Body of pancreas (tissue), 4 donors: ENCODE results near the gene THEMIS. TPM values are rescaled to one million over a fixed set of nuclear protein-coding genes. Genes with fewer than 3 reads are reported as not detected.

ENCODE experiments used
- ATAC-seq: fragments of 150-250 bp; one replicate; pipeline ENCODE4 v1.9.1; 2016
- DNase-seq, 4 donors: peaks; one replicate each; pipeline ENCODE4 v3.0.0-alpha.2; 2019
- H3K27ac ChIP-seq, 4 donors: fragments of 200-600 bp; sonication (generic); 1 replicate in 3 of 4; 2 replicates in 1 of 4; pipeline versions ENCODE4 v1.5.1 to v1.6.1; 2016 to 2019; ENCODE audit warnings: mild to moderate bottlenecking in 1 of 4, mixed read lengths in 1 of 4, moderate library complexity in 1 of 4
- H3K27me3 ChIP-seq, 2 donors: fragments of 200-600 bp; sonication (generic); one replicate each; pipeline ENCODE4 v1.6.0; 2016; ENCODE audit warnings: mild to moderate bottlenecking in 1 of 2
- H3K36me3 ChIP-seq, 2 donors: fragments of 200-600 bp; sonication (generic); replicated peaks in 1 of 2; 2 replicates each; pipeline ENCODE4 v1.5.1; 2016; ENCODE audit warnings: low read depth in 2 of 2; ENCODE audit not compliant: insufficient read depth in 1 of 2
- H3K4me1 ChIP-seq: fragments of 200-600 bp; sonication (generic); one replicate; pipeline ENCODE4 v1.6.0; 2016
- H3K4me3 ChIP-seq, 2 donors: fragments of 200-600 bp; sonication (generic); 1 replicate in 1 of 2; 2 replicates in 1 of 2; pipeline ENCODE4 v1.5.1; 2016 to 2019
- H3K9me3 ChIP-seq, 3 donors: fragments of 200-600 bp; sonication (generic); 1 replicate in 2 of 3; 2 replicates in 1 of 3; pipeline ENCODE4 v1.5.1; 2016
- CTCF ChIP-seq, 7 experiments: fragments of 450-650 bp in 4 of 7; fragments of 200-600 bp in 3 of 7; sonication (generic) in 3 of 7; IDR thresholded peaks; one replicate each; pipeline ENCODE4 v1.5.1; 2016 to 2019; ENCODE audit warnings: antibody characterized with exemption in 7 of 7
- POLR2A ChIP-seq, 3 donors: fragments of 450-650 bp; IDR thresholded peaks; one replicate each; pipeline ENCODE4 v1.6.1; 2016; ENCODE audit warnings: antibody characterized with exemption in 3 of 3, mild to moderate bottlenecking in 2 of 3
- WGBS, 2 donors: methylation state at CpG; one replicate each; pipeline ENCODE4 v1.1.5; 2017; 5-methylcytosine and 5-hydroxymethylcytosine counted together
- intact Hi-C: fragments of 100-400 bp; cut with DNase I; formaldehyde crosslinking; loops from one replicate; pipeline ENCODE4 v1.15.1; 2023
- total RNA-seq, 2 donors: library from RNA; depleted of rRNA; stranded (reverse); fragments of >200 nt; gene quantifications; one replicate each; pipeline ENCODE4 v1.1.0, GENCODE V29; 2016

Gene THEMIS
- total RNA-seq, 2 donors from 2014 or later, result 0.52 to 0.66 TPM

- no peak for DNase-seq
- ATAC-seq, result peak; percentile 48
- H3K36me3 ChIP-seq, result no peaks in the 10 kb centered on the region
- no peaks in the 10 kb centered on the region for H3K27me3 ChIP-seq
- no peaks in the 10 kb centered on the region for H3K4me1 ChIP-seq
- no peak overlapping the region for H3K4me3 ChIP-seq
- intact Hi-C loops, result no loop called here
- 5 to 11% methylated on average over 3 of the region's 3 CpGs for WGBS, 2 donors
- no peaks in the 10 kb centered on the region for H3K9me3 ChIP-seq
- H3K27ac ChIP-seq, result peak overlapping the region in 2 of 4 donors; percentile 15 to 32
- TF ChIP-seq CTCF (IDR thresholded peaks at IDR 0.05) (no peak), POLR2A (IDR thresholded peaks at IDR 0.05) (no peak)
Observed at GRCh38 chr6:127939442-127940066, 38.7 kb upstream of the THEMIS start.

GRCh38 chr6:127938701-127939100 is 37.8 kb upstream of the THEMIS start:
- Histone ChIP-seq H3K36me3 (no peaks in the 10 kb centered on the region), H3K4me3 (no peak overlapping the region), H3K27ac (no peak overlapping the region), H3K27me3 (no peaks in the 10 kb centered on the region), H3K9me3 (no peaks in the 10 kb centered on the region), H3K4me1 (no peaks in the 10 kb centered on the region)
- DNase-seq, result no peak
- intact Hi-C loops, result no loop called here
- no peak for TF ChIP-seq POLR2A (IDR thresholded peaks at IDR 0.05)
- no peak for TF ChIP-seq CTCF (IDR thresholded peaks at IDR 0.05)
- ATAC-seq, result no peak

GRCh38 chr6:127937747-127938146 is 36.9 kb upstream of the THEMIS start:
- Histone ChIP-seq H3K36me3 (no peaks in the 10 kb centered on the region), H3K27me3 (no peaks in the 10 kb centered on the region), H3K4me1 (no peaks in the 10 kb centered on the region), H3K4me3 (no peak overlapping the region), H3K9me3 (peaks cover 0 to 3% (median 0%) of the 10 kb centered on the region in 3 donors), H3K27ac (no peak overlapping the region)
- DNase-seq (no peak), ATAC-seq (no peak)
- no peak for TF ChIP-seq CTCF (IDR thresholded peaks at IDR 0.05)
- TF ChIP-seq POLR2A (IDR thresholded peaks at IDR 0.05), result no peak
- intact Hi-C loops, result no loop called here

GRCh38 chr6:127937102-127937501 is 36.2 kb upstream of the THEMIS start:
- H3K27me3 ChIP-seq, result no peaks in the 10 kb centered on the region
- TF ChIP-seq CTCF (IDR thresholded peaks at IDR 0.05) (no peak), POLR2A (IDR thresholded peaks at IDR 0.05) (no peak)
- H3K4me3 ChIP-seq, result no peak overlapping the region
- ATAC-seq (no peak), DNase-seq (no peak)
- intact Hi-C loops, result no loop called here
- H3K36me3 ChIP-seq, result no peaks in the 10 kb centered on the region
- H3K27ac ChIP-seq, result no peak overlapping the region
- WGBS, 2 donors, result 73 to 75% methylated on average over 2 of the region's 2 CpGs
- H3K4me1 ChIP-seq, result no peaks in the 10 kb centered on the region
- H3K9me3 ChIP-seq, result peaks cover 0 to 7% (median 0%) of the 10 kb centered on the region in 3 donors

- Histone ChIP-seq H3K4me3 (no peak overlapping the region), H3K27me3 (no peaks in the 10 kb centered on the region), H3K9me3 (peaks cover 0 to 7% (median 0%) of the 10 kb centered on the region in 3 donors), H3K4me1 (no peaks in the 10 kb centered on the region), H3K36me3 (no peaks in the 10 kb centered on the region), H3K27ac (no peak overlapping the region)
- no peak for DNase-seq
- 74 to 97% methylated on average over 1 of the region's 1 CpG for WGBS, 2 donors
- no peak for ATAC-seq
- intact Hi-C loops, result no loop called here
- TF ChIP-seq CTCF (IDR thresholded peaks at IDR 0.05), result no peak
Observed at GRCh38 chr6:127934956-127935355, 34.1 kb upstream of the THEMIS start.
